Left ventricle myocardium inferior (tissue), 1 donor: ENCODE results near the gene ARHGEF7. TPM values are rescaled to one million over a fixed set of nuclear protein-coding genes. Genes with fewer than 3 reads are reported as not detected.

Experiments used
- DNase-seq: peaks from one replicate; pipeline ENCODE4 v3.0.0-alpha.2; 2020
- H3K27ac ChIP-seq: fragments of 200-600 bp; replicated peaks from 2 replicates; pipeline ENCODE4 v1.8.0; 2021
- H3K27me3 ChIP-seq: fragments of 200-600 bp; 2 replicates; pipeline ENCODE4 v1.8.0; 2021; ENCODE audit warnings: low read depth
- H3K36me3 ChIP-seq: fragments of 200-600 bp; 2 replicates; pipeline ENCODE4 v1.8.0; 2021
- H3K4me1 ChIP-seq: fragments of 200-600 bp; 2 replicates; pipeline ENCODE4 v1.8.0; 2021
- H3K4me3 ChIP-seq: fragments of 200-600 bp; 2 replicates; pipeline ENCODE4 v1.8.0; 2021; ENCODE audit warnings: mild to moderate bottlenecking, moderate library complexity
- H3K9me3 ChIP-seq: fragments of 200-600 bp; replicated peaks from 2 replicates; pipeline ENCODE4 v1.8.0; 2021
- CTCF ChIP-seq: fragments of 200-600 bp; IDR thresholded peaks from 2 replicates; pipeline ENCODE4 v1.8.0; 2021; ENCODE audit warnings: antibody characterized with exemption, mild to moderate bottlenecking, borderline replicate concordance
- intact Hi-C: fragments of 100-400 bp; cut with micrococcal nuclease; formaldehyde crosslinking; loops from one replicate; pipeline ENCODE4 v1.11.0; 2022
- total RNA-seq: library from RNA; stranded (reverse); fragmentation: NEBNext Ultra II Directional; extraction: Animal tissue kit (Norgen Biotek cat#: 25700); gene quantifications from one replicate; pipeline ENCODE4 v1.2.1, GENCODE V29; 2021
- donor health status: DM: no; HTN: yes; CAD: no; lungs with severe emphysema.

The ARHGEF7 gene
- total RNA-seq, 1 donor from 2014 or later: 35.9 TPM

GRCh38 chr13:111090169-111090568, 24.9 kb upstream of the ARHGEF7 start:
- H3K27me3 ChIP-seq: peaks cover 34% of the 10 kb centered on the region
- no peaks in the 10 kb centered on the region for H3K9me3 ChIP-seq
- H3K4me3 ChIP-seq: no peak overlapping the region
- DNase-seq: no peak
- no peak for TF ChIP-seq CTCF
- H3K4me1 ChIP-seq: no peaks in the 10 kb centered on the region
- H3K27ac ChIP-seq: no peak overlapping the region
- intact Hi-C loops: no loop called here
- no peaks in the 10 kb centered on the region for H3K36me3 ChIP-seq

- Histone ChIP-seq H3K9me3 (no peaks in the 10 kb centered on the region), H3K4me3 (no peak overlapping the region), H3K27ac (no peak overlapping the region), H3K36me3 (no peaks in the 10 kb centered on the region), H3K4me1 (no peaks in the 10 kb centered on the region), H3K27me3 (peaks cover 48% of the 10 kb centered on the region)
- TF ChIP-seq CTCF: no peak
- DNase-seq: no peak
- intact Hi-C loops: no loop called here
Measured at GRCh38 chr13:111092685-111093084, 22.4 kb upstream of the ARHGEF7 start.

- H3K9me3 ChIP-seq: no peaks in the 10 kb centered on the region
- H3K4me3 ChIP-seq: no peak overlapping the region
- intact Hi-C loops: no loop called here
- no peaks in the 10 kb centered on the region for H3K36me3 ChIP-seq
- no peak for TF ChIP-seq CTCF
- no peaks in the 10 kb centered on the region for H3K4me1 ChIP-seq
- H3K27me3 ChIP-seq: peaks cover 52% of the 10 kb centered on the region
- no peak for DNase-seq
- H3K27ac ChIP-seq: no peak overlapping the region
Measured at GRCh38 chr13:111093136-111093535, 22.0 kb upstream of the ARHGEF7 start.

GRCh38 chr13:111093634-111094033, 21.5 kb upstream of the ARHGEF7 start:
- no peak overlapping the region for H3K27ac ChIP-seq
- H3K4me3 ChIP-seq: no peak overlapping the region
- H3K4me1 ChIP-seq: no peaks in the 10 kb centered on the region
- intact Hi-C loops: no loop called here
- no peak for DNase-seq
- no peaks in the 10 kb centered on the region for H3K9me3 ChIP-seq
- no peaks in the 10 kb centered on the region for H3K36me3 ChIP-seq
- peaks cover 53% of the 10 kb centered on the region for H3K27me3 ChIP-seq
- TF ChIP-seq CTCF: no peak

- Histone ChIP-seq H3K9me3 (no peaks in the 10 kb centered on the region), H3K36me3 (no peaks in the 10 kb centered on the region), H3K4me1 (no peaks in the 10 kb centered on the region), H3K27ac (no peak overlapping the region), H3K4me3 (no peak overlapping the region), H3K27me3 (peaks cover 54% of the 10 kb centered on the region)
- intact Hi-C loops: no loop called here
- DNase-seq: no peak
- TF ChIP-seq CTCF: no peak
Measured at GRCh38 chr13:111095031-111095840, 19.9 kb upstream of the ARHGEF7 start.
